ENCODE data around the gene PTPRG.
A peak's percentile ranks its signal among the peaks of the same experiment; 100 is the strongest.

PTPRG gene

GRCh38 chr3:62203561-62203960 is 642.2 kb downstream of the PTPRG start:
- ATAC-seq (peak; percentile 17), DNase-seq (ENCODE audit: low spot score in 2 of 2) (no peak)
- Mint-ChIP-seq H3K27ac (no peak overlapping the region), H3K4me1 (no peaks in the 10 kb centered on the region), H3K9me3 (no peaks in the 10 kb centered on the region), H3K4me3 (no peak overlapping the region), H3K36me3 (no peaks in the 10 kb centered on the region)

GRCh38 chr3:62207197-62207596 is 645.8 kb downstream of the PTPRG start:
- Mint-ChIP-seq H3K36me3 (no peaks in the 10 kb centered on the region), H3K4me1 (peaks cover under 1% of the 10 kb centered on the region)

GRCh38 chr3:62208385-62208784 is 647.0 kb downstream of the PTPRG start:
- Mint-ChIP-seq H3K4me1 (peaks cover 6% of the 10 kb centered on the region), H3K36me3 (no peaks in the 10 kb centered on the region), H3K27ac (no peak overlapping the region), H3K4me3 (no peak overlapping the region), H3K9me3 (no peaks in the 10 kb centered on the region)
- DNase-seq (ENCODE audit: low spot score in 2 of 2) (no peak), ATAC-seq (no peak)

More at GRCh38 chr3:62207197-62207596, 645.8 kb downstream of the PTPRG start:
- no peak overlapping the region for H3K4me3 Mint-ChIP-seq
- H3K9me3 Mint-ChIP-seq: no peaks in the 10 kb centered on the region
- H3K27ac Mint-ChIP-seq: no peak overlapping the region
- no peak for DNase-seq (ENCODE audit: low spot score in 2 of 2)
- ATAC-seq: no peak

- no peak overlapping the region for H3K27ac Mint-ChIP-seq
- ATAC-seq (no peak), DNase-seq (ENCODE audit: low spot score in 2 of 2) (no peak)
- peaks cover 6% of the 10 kb centered on the region for H3K4me1 Mint-ChIP-seq
- H3K9me3 Mint-ChIP-seq: no peaks in the 10 kb centered on the region
- no peaks in the 10 kb centered on the region for H3K36me3 Mint-ChIP-seq
- H3K4me3 Mint-ChIP-seq: no peak overlapping the region
These were observed 647.7 kb downstream of the PTPRG start for GRCh38 chr3:62209101-62209500.

GRCh38 chr3:62210011-62210410 is 648.6 kb downstream of the PTPRG start:
- no peak overlapping the region for H3K27ac Mint-ChIP-seq
- DNase-seq (ENCODE audit: low spot score in 2 of 2): no peak
- H3K36me3 Mint-ChIP-seq: no peaks in the 10 kb centered on the region
- no peak overlapping the region for H3K4me3 Mint-ChIP-seq
- no peaks in the 10 kb centered on the region for H3K9me3 Mint-ChIP-seq
- no peak for ATAC-seq
- peaks cover 6% of the 10 kb centered on the region for H3K4me1 Mint-ChIP-seq

GRCh38 chr3:62211675-62212429 is 650.5 kb downstream of the PTPRG start:
- Mint-ChIP-seq H3K4me3 (no peak overlapping the region), H3K4me1 (peaks cover 6% of the 10 kb centered on the region), H3K27ac (no peak overlapping the region), H3K36me3 (no peaks in the 10 kb centered on the region), H3K9me3 (no peaks in the 10 kb centered on the region)
- no peak for DNase-seq (ENCODE audit: low spot score in 2 of 2)
- ATAC-seq: no peak

GRCh38 chr3:62214850-62215249 is 653.5 kb downstream of the PTPRG start:
- ATAC-seq: no peak
- Mint-ChIP-seq H3K4me1 (peaks cover 6% of the 10 kb centered on the region), H3K4me3 (no peak overlapping the region), H3K9me3 (no peaks in the 10 kb centered on the region), H3K36me3 (no peaks in the 10 kb centered on the region), H3K27ac (no peak overlapping the region)
- DNase-seq (ENCODE audit: low spot score in 2 of 2): no peak

- no peak for ATAC-seq
- Mint-ChIP-seq H3K4me3 (no peak overlapping the region), H3K27ac (no peak overlapping the region), H3K9me3 (no peaks in the 10 kb centered on the region), H3K4me1 (no peaks in the 10 kb centered on the region), H3K36me3 (no peaks in the 10 kb centered on the region)
- no peak for DNase-seq (ENCODE audit: low spot score in 2 of 2)
These were observed 659.2 kb downstream of the PTPRG start for GRCh38 chr3:62220616-62221015.

- ATAC-seq: no peak
- no peaks in the 10 kb centered on the region for H3K36me3 Mint-ChIP-seq
- DNase-seq (ENCODE audit: low spot score in 2 of 2): no peak
- no peak overlapping the region for H3K27ac Mint-ChIP-seq
- no peaks in the 10 kb centered on the region for H3K4me1 Mint-ChIP-seq
- H3K9me3 Mint-ChIP-seq: no peaks in the 10 kb centered on the region
- no peak overlapping the region for H3K4me3 Mint-ChIP-seq
These were observed 663.7 kb downstream of the PTPRG start for GRCh38 chr3:62225051-62225450.

GRCh38 chr3:62226601-62227339 is 665.4 kb downstream of the PTPRG start:
- Mint-ChIP-seq H3K36me3 (no peaks in the 10 kb centered on the region), H3K4me1 (no peaks in the 10 kb centered on the region), H3K27ac (no peak overlapping the region), H3K4me3 (no peak overlapping the region), H3K9me3 (no peaks in the 10 kb centered on the region)
- ATAC-seq (no peak), DNase-seq (ENCODE audit: low spot score in 2 of 2) (no peak)

GRCh38 chr3:62228467-62228866 is 667.1 kb downstream of the PTPRG start:
- H3K4me3 Mint-ChIP-seq: no peak overlapping the region
- H3K9me3 Mint-ChIP-seq: no peaks in the 10 kb centered on the region
- H3K4me1 Mint-ChIP-seq: no peaks in the 10 kb centered on the region
- no peaks in the 10 kb centered on the region for H3K36me3 Mint-ChIP-seq
- H3K27ac Mint-ChIP-seq: no peak overlapping the region
- ATAC-seq: no peak
- DNase-seq (ENCODE audit: low spot score in 2 of 2): no peak

GRCh38 chr3:62229211-62229610 is 667.8 kb downstream of the PTPRG start:
- no peak for ATAC-seq
- no peak for DNase-seq (ENCODE audit: low spot score in 2 of 2)
- no peaks in the 10 kb centered on the region for H3K4me1 Mint-ChIP-seq
- no peak overlapping the region for H3K27ac Mint-ChIP-seq
- H3K36me3 Mint-ChIP-seq: no peaks in the 10 kb centered on the region
- no peak overlapping the region for H3K4me3 Mint-ChIP-seq
- H3K9me3 Mint-ChIP-seq: no peaks in the 10 kb centered on the region

- H3K4me3 Mint-ChIP-seq: no peak overlapping the region
- ATAC-seq (no peak), DNase-seq (ENCODE audit: low spot score in 2 of 2) (no peak)
These were observed 668.5 kb downstream of the PTPRG start for GRCh38 chr3:62229908-62230307.

GRCh38 chr3:62233065-62233464 is 671.7 kb downstream of the PTPRG start:
- no peaks in the 10 kb centered on the region for H3K9me3 Mint-ChIP-seq
- H3K4me3 Mint-ChIP-seq: no peak overlapping the region
- H3K4me1 Mint-ChIP-seq: no peaks in the 10 kb centered on the region
- H3K27ac Mint-ChIP-seq: no peak overlapping the region
- ATAC-seq: no peak
- no peaks in the 10 kb centered on the region for H3K36me3 Mint-ChIP-seq
- no peak for DNase-seq (ENCODE audit: low spot score in 2 of 2)

More at GRCh38 chr3:62229908-62230307, 668.5 kb downstream of the PTPRG start:
- no peaks in the 10 kb centered on the region for H3K4me1 Mint-ChIP-seq
- H3K27ac Mint-ChIP-seq: no peak overlapping the region
- H3K9me3 Mint-ChIP-seq: no peaks in the 10 kb centered on the region
- H3K36me3 Mint-ChIP-seq: no peaks in the 10 kb centered on the region

- Mint-ChIP-seq H3K27ac (no peak overlapping the region), H3K4me3 (no peak overlapping the region), H3K36me3 (no peaks in the 10 kb centered on the region), H3K4me1 (no peaks in the 10 kb centered on the region), H3K9me3 (no peaks in the 10 kb centered on the region)
- ATAC-seq: no peak
- DNase-seq (ENCODE audit: low spot score in 2 of 2): no peak
These were observed 674.6 kb downstream of the PTPRG start for GRCh38 chr3:62236016-62236415.

GRCh38 chr3:62237286-62237948 is 676.0 kb downstream of the PTPRG start:
- H3K27ac Mint-ChIP-seq: no peak overlapping the region
- H3K36me3 Mint-ChIP-seq: no peaks in the 10 kb centered on the region
- no peaks in the 10 kb centered on the region for H3K9me3 Mint-ChIP-seq
- DNase-seq (ENCODE audit: low spot score in 2 of 2) (no peak), ATAC-seq (no peak)
- H3K4me3 Mint-ChIP-seq: no peak overlapping the region
- no peaks in the 10 kb centered on the region for H3K4me1 Mint-ChIP-seq
